CD4-positive, alpha-beta T cell treated with Interleukin-2 at 100 ng/mL for 4 hours (primary cell): Measurements from ENCODE around the gene NCSTN.
A peak's percentile ranks its signal among the peaks of the same experiment; 100 is the strongest.

Experiments used
- DNase-seq: peaks from one replicate; pipeline ENCODE4 v3.0.0-alpha.2; 2020; ENCODE audit warnings: low spot score

Gene NCSTN

DNA sequence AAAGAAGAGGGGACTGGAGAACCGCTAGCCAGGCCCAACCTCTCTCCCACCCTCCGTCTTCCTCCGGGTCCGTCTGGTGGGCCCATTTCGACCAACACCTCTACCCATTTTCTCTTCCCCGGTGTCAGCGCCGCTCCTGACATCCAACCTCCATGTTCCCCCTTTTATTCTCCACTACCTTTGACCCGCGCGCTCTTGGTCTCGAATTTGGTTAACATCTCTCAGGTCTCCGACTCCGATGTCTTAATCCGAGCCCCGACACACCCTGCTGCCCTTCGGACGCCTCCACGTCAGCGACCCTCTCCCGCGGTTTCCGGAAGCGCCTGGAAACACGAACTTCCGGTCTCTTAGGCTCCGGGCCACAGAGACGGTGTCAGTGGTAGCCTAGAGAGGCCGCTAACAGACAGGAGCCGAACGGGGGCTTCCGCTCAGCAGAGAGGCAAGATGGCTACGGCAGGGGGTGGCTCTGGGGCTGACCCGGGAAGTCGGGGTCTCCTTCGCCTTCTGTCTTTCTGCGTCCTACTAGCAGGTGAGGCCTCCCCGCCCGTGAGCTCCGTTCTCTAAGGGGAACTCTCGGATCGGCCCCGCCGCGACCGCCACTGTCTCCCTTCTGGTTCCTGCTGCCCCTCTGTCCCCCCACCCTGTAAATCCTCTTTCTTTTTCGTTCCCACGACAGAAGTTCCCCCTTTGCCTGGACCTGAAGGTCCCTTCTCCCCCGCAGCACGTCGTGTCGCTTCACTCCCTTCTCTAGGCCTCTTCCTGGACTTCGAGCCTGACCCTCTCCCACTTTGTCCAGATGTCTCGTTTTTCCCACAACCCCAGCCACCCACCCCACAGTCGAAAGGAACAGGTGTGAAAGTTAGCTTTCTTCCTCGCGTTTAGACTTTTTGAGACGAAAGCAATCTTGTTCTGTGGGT lies at the start of gene NCSTN, which contains the start of gene COPA:
Gene NCSTN (plus strand): TSS at position 431 of the 917 bp plus-strand sequence. CDS start 14 bp downstream, at position 445.
Gene COPA (minus strand): TSS at position 298 of the 917 bp plus-strand sequence. CDS start 80 bp downstream, at position 218.
- peak; percentile 92 for DNase-seq

DNA sequence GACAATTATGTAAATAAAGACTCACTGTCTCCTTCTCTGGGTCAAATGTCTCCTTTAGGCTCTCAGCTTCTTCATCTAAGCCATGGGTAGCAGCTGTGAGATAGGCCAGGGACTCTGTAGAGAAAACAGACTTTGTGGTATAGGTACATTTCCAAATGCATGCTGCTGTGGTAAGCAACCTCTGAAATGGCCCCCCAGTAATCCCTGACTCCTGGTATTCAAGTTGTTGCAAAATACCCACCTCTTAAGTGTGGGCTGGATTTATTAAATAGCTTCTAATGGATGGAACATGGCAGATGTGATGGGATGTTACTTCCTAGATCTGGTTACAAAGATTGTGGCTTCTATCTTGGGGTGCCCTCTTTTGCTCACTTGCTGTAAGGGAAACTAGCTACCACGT lies 47.1 kb upstream of the NCSTN start:
- no peak for DNase-seq

DNA sequence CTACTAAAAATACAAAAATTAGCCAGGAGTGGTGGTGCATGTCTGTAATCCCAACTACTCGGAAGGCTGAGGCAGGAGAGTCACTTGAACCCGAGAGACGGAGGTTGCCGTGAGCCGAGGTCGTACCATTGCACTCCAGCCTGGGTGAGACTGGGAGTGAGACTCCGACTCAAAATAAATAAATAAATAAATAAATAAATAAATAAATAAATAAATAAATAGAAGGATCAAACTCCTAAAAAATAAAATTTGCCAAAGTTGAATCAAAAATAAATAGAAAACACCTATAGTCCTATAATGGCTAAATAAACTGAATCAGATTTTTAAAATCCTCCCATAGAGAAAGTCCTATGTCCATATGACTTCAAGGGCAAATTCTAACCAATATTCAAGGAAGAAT lies 43.0 kb upstream of the NCSTN start:
- no peak for DNase-seq

DNA sequence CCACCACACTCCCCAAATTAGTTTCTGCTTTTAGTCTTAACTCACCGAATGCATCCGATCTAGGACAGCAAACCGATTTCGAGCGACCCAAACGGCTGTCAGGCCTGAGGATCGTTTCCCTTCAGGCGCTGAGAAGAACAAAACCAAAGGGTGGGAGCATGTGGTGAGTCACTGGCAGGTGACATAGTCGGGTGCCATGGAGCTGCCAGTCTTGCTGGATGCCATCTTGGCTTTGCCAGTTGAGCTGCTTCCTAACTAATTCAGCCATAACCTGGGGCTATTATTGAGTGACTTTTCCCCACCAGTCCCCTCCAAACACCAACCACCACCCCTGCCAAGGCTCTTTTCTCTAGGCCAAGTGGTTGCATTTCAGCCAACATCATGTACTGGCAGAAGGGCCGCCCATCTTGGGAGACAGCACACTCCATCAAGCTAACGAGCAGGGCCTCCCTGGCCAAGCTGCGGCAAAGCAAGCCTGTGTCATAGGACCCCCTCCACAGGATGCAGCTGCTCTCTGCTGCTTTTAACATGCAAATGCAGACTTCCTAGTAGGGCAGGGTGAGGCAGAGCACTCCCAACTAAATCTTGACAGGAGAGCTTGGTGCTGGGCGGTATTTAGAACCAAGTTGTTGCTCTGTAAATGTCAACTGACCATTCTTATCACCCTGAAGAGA lies 35.9 kb upstream of the NCSTN start:
- DNase-seq, result no peak

DNA sequence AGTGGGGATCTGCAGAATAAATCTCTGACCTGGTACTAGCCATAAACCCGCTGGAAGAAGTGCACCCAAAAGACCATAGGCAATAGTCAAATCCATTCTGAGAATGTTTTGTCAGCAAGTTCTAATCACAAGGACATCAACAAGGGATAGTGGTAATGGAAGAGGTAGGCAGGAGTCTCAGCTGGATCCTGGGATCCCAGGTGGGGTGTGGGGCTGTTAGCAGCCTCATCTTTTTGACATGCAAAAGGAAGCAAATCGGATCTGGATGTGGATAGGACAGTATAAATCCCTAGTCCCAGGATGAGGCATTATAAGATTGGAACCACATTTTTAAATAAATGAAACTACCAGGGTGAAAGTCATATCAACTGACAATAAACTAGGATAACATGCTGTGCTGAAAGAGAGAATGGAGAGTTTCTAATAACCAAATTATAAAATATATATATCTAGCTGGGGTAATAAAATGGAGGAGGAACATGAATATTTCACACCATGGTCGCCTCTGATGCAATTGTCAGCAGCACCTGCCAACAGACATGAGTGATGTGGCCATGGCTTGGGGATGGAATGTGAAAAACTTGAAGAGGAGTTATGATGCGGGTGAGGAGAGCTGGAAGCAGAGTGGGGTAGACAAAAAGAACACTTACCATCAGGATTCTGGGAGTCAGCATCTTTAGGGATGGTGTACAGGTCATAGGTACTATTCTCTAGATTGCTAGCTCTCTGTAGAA lies 34.6 kb upstream of the NCSTN start:
- DNase-seq, result no peak

DNA sequence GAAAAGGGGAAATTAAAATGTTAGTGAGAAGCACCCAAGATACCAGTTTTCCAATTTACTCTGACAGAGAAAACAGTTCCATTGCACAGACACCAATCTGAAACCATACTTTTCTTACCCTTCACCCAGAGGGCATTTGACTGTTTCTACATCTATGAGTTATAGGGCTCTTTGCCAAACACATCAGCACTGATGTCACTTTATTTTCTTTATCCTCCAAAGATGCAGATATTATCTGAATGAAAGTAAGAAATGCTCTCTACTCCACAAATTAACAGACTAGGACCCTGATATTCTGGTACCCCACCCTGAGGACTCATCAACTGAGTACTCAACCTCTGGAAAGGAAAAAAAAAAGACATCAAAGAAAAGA lies 34.0 kb upstream of the NCSTN start:
- DNase-seq, result no peak

DNA sequence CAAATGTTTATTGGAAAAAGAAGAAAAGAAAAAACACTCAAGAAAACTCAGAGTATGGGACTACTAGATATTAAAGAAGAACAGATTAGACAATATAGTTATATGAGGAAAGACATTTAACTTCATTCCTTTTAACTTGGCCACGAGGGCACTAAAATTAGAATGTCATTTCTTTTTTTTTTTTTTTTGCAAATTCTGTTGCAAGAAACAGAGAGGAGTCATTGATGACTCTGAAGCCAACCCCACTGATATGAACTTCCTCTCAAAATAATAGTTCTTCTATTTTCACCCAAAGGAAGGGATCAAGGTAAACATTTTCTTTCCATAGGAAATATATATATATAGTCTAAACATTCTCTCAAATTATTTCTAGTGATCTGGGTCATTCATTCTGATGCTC lies 33.6 kb upstream of the NCSTN start:
- DNase-seq, result no peak

DNA sequence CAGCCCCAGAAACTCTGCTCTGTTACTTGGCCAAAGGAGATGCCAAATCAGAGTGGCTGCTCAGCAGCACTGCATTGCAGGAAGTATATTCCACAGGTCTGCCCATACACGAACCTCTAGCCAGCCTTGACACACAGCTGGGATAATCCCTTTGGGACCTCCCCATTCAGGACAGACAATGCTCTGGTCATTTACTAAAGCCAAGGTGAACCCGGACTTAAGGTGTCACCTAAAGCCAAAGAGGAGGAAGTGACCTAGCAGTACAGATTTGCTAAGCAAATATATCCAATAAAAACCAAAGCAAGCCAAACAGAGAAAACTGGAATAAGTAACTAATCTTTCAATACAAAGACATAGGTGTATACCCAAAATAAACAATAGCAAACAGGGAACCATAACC lies 27.8 kb upstream of the NCSTN start:
- DNase-seq, result no peak

- DNase-seq, result no peak
These were observed 20.4 kb upstream of the NCSTN start for GRCh38 chr1:160322831-160323230.

GRCh38 chr1:160325252-160325651 lies 17.9 kb upstream of the NCSTN start:
- no peak for DNase-seq

GRCh38 chr1:160326418-160326817 lies 16.8 kb upstream of the NCSTN start:
- DNase-seq, result no peak

GRCh38 chr1:160328184-160328583 lies 15.0 kb upstream of the NCSTN start:
- DNase-seq, result no peak

DNA sequence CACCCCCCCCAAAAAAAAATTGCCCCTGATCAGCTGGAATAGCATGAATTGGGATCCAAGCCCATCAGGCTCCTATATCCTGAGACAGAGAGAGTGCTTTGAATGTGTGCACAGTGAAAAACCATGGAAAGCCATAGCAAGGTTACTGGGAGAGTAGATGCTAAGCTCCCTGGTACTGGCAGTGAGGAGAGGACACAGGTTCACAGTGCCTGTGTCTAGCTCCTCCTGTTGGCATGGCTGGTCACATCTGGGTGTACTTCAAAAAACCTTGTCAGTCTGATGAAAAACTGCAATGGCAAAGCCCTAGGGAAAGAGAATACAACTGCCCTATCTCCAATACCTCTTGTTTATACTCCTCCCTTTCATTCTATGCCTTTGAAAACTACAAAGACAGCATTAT lies 13.1 kb upstream of the NCSTN start:
- DNase-seq, result no peak

DNA sequence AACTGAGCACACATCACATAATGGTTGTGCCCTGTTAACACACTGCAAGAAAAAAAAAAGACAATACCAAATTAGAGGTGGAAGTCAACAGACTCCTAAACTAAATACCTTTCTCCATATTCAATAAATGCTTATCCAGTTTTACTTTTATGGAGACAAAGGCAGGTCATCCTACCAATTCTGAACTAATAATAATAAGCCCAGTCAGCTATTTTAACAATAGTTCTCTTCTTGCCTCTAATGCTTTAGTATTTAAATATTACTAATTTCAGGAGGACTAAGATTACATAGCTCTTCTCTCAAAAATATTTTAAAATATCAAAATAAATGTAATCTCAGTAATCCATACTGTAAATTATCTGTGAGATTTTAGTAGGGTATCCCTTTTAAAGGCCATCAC lies 10.7 kb upstream of the NCSTN start:
- no peak for DNase-seq

DNA sequence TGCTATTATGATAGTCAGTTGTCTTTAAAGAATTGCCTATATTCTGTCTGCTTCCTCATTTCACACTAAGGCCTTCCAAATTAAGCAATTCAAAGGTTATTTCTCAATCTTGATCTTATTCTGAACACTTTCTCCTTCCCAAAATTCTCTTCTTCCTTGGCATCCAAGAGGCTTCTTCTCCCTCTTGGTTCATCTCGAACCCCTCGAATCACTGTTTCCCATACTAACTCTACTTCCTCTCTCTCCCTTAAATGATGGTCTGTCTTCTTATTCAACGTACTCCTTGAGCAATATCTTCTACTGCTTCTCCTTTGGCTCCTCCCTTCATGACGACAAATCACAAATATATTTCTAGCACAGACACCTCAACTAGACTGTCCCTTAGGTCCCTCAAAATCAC lies 4.6 kb upstream of the NCSTN start:
- no peak for DNase-seq

DNA sequence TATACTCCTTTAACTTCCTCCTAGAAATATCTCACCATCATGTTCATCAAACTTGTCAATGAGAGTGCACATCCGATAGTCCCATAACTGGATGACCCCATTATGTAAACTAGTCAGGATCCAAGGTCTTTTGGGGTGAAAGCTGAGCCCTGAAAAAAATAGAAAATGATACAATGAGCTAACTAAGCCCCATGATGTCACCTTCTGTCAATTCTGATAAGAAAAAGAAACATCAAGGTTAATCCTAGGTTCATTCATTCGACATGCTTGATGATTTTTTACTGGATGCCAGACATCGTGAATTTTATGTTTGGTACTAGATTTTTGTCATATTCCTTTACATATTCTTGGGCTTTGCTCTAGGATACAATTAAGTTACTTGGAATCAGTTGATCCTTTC lies 3.0 kb upstream of the NCSTN start:
- no peak for DNase-seq

DNA sequence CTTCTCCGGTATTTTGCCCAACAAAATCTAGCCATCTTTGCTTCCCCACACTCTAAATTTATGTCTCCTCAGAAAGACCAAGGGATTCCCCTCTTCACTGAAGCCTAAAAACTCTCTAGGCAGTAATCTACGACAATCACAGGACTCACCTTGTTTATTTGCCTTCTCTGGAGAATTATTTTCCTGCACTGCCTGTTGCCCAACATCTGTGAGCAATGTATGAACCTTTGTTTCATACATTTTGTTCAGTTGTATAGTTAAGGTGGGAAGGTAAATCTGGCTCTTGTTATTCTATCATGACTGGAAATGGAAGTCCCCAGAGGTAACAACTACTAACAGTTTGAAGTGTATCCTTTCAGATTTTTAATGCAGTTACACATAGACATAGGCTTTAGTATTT lies 2.3 kb upstream of the NCSTN start:
- no peak for DNase-seq

GRCh38 chr1:160342526-160342925 lies 657 bp upstream of the NCSTN start:
- DNase-seq, result peak; percentile 7

GRCh38 chr1:160344241-160344640 lies 1.1 kb downstream of the NCSTN start:
- DNase-seq, result no peak

DNA sequence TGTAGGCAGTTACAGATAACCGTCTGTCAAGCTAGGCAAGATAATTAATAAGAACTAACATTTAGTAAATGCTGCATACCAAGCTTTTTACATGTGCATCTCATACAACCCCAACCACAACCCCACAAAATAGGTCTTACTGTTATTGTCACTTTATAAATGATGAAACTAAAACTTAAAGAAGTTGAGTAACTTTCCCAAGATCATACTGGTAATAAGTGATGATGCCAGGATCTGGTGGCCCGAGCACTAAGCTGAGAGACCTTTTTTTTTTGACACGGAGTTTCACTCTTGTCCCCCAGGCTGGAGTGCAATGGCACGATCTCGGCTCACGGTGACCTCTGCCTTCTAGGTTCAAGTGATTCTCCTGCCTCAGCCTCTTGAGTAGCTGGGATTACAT lies 1.8 kb downstream of the NCSTN start:
- no peak for DNase-seq

GRCh38 chr1:160346463-160346862 lies 3.3 kb downstream of the NCSTN start:
- DNase-seq, result no peak

GRCh38 chr1:160346958-160347357 lies 3.8 kb downstream of the NCSTN start:
- DNase-seq, result no peak

GRCh38 chr1:160351629-160352028 lies 8.4 kb downstream of the NCSTN start:
- no peak for DNase-seq
